Uterus (tissue), 4 donors: ENCODE data around the gene UGT2B10. TPM values are rescaled to one million over a fixed set of nuclear protein-coding genes. Genes with fewer than 3 reads are reported as not detected.
"Not testable (repeated sequence)": the region's sequence is repeated elsewhere in the genome, so short reads cannot be mapped to it uniquely, and the experiment has no call there.

Experiments
- DNase-seq, 2 donors: peaks; one replicate each; pipeline ENCODE4 v3.0.0-alpha.2; 2019 to 2020
- H3K27ac ChIP-seq, 2 donors: fragments of 200-600 bp; sonication (generic); 1 replicate in 1 of 2; 2 replicates in 1 of 2; pipeline ENCODE4 v1.5.1; 2016 to 2018
- H3K27me3 ChIP-seq, 2 donors: fragments of 200-600 bp; sonication (generic); one replicate each; pipeline ENCODE4 v1.5.1; 2018 to 2019; ENCODE audit warnings: control low read depth in 1 of 2
- H3K36me3 ChIP-seq, 2 donors: fragments of 200-600 bp; sonication (generic); one replicate each; pipeline ENCODE4 v1.5.1; 2019; ENCODE audit warnings: control low read depth in 1 of 2
- H3K4me1 ChIP-seq, 2 donors: fragments of 200-600 bp; sonication (generic); one replicate each; pipeline ENCODE4 v1.5.1; 2018 to 2019; ENCODE audit warnings: control low read depth in 1 of 2
- H3K4me3 ChIP-seq, 2 donors: fragments of 200-600 bp; sonication (generic); 1 replicate in 1 of 2; 2 replicates in 1 of 2; pipeline ENCODE4 v1.5.1; 2018 to 2019; ENCODE audit warnings: mild to moderate bottlenecking in 1 of 2
- H3K9me3 ChIP-seq, 2 donors: fragments of 200-600 bp; sonication (generic); one replicate each; pipeline ENCODE4 v1.5.1; 2019; ENCODE audit warnings: control low read depth in 1 of 2
- CTCF ChIP-seq, 4 experiments: fragments of 200-600 bp in 2 of 4; fragments of 450-650 bp in 2 of 4; sonication (generic) in 2 of 4; IDR thresholded peaks; one replicate each; pipeline ENCODE4 v1.5.1; 2016 to 2019; ENCODE audit warnings: antibody characterized with exemption in 4 of 4, mild to moderate bottlenecking in 2 of 4, moderate library complexity in 1 of 4
- POLR2A ChIP-seq, 2 donors: fragments of 450-650 bp; IDR thresholded peaks; one replicate each; pipeline ENCODE4 v1.6.1; 2016; ENCODE audit warnings: antibody characterized with exemption in 2 of 2, mild to moderate bottlenecking in 1 of 2, moderate library complexity in 1 of 2
- intact Hi-C: fragments of 100-400 bp; cut with DNase I; formaldehyde crosslinking; loops from one replicate; pipeline ENCODE4 v1.15.1; 2023; ENCODE audit warnings: low total_unique reads
- total RNA-seq, 4 donors: library from RNA; depleted of rRNA in 3 of 4; stranded (reverse); fragments of >200 nt in 3 of 4; gene quantifications; one replicate each; pipeline versions ENCODE4 v1.1.0 to v1.2.4, GENCODE V29; 2014 to 2023
- donor health status: DM: yes; HTN: yes; CAD: no.

UGT2B10 gene
- total RNA-seq: not detected

DNA sequence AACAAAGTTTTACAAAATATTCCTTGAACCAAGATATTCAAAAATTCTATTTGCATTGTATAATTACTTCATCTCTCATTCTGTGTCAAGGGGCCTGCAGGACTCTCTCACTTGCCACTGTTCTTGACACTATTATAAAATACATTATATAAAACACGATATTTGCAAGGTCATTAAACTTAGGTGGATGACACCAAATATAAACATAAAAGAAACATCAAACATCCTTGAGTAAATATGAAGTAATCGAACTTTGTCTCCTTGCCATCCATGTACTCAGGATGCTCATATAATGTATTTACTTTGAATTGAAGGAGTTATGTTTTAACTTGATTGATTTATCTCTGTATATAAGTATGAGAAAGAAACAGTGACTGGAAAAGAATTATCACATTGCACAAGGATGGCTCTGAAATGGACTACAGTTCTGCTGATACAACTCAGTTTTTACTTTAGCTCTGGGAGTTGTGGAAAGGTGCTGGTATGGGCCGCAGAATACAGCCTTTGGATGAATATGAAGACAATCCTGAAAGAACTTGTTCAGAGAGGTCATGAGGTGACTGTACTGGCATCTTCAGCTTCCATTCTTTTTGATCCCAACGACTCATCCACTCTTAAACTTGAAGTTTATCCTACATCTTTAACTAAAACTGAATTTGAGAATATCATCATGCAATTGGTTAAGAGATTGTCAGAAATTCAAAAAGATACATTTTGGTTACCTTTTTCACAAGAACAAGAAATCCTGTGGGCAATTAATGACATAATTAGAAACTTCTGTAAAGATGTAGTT, at the start of gene UGT2B10:
TSS of gene UGT2B10 (plus strand) at position 378 of the 793 bp plus-strand sequence. CDS start at position 404, 26 bp downstream.
- intact Hi-C loops, H3K36me3 ChIP-seq, H3K27me3 ChIP-seq: not testable (repeated sequence)

GRCh38 chr4:68771836-68772235, 44.0 kb upstream of the UGT2B10 start:
- H3K27ac ChIP-seq, DNase-seq, H3K4me1 ChIP-seq, H3K27me3 ChIP-seq, H3K9me3 ChIP-seq, H3K36me3 ChIP-seq, H3K4me3 ChIP-seq, intact Hi-C loops: not testable (repeated sequence)

More for the DNA sequence above, at the start of gene UGT2B10:
- not testable (repeated sequence) for H3K9me3 ChIP-seq, H3K4me3 ChIP-seq, H3K4me1 ChIP-seq, DNase-seq, H3K27ac ChIP-seq

GRCh38 chr4:68773699-68774098, 42.1 kb upstream of the UGT2B10 start:
- no peaks in the 10 kb centered on the region for H3K27me3 ChIP-seq
- intact Hi-C loops: no loop called here

GRCh38 chr4:68780232-68780631, 35.6 kb upstream of the UGT2B10 start:
- DNase-seq: no peak
- H3K4me1 ChIP-seq: no peaks in the 10 kb centered on the region
- H3K9me3 ChIP-seq: peaks cover 0 to 3% of the 10 kb centered on the region in 2 donors
- TF ChIP-seq CTCF (IDR thresholded peaks at IDR 0.05) (no peak), POLR2A (IDR thresholded peaks at IDR 0.05) (no peak)
- no peak overlapping the region for H3K4me3 ChIP-seq
- intact Hi-C loops: no loop called here
- H3K27me3 ChIP-seq: no peaks in the 10 kb centered on the region
- no peaks in the 10 kb centered on the region for H3K36me3 ChIP-seq
- H3K27ac ChIP-seq: no peak overlapping the region

More at GRCh38 chr4:68773699-68774098, 42.1 kb upstream of the UGT2B10 start:
- DNase-seq: no peak
- H3K4me1 ChIP-seq: no peaks in the 10 kb centered on the region
- H3K36me3 ChIP-seq: no peaks in the 10 kb centered on the region
- H3K9me3 ChIP-seq: no peaks in the 10 kb centered on the region
- TF ChIP-seq POLR2A (IDR thresholded peaks at IDR 0.05) (no peak), CTCF (IDR thresholded peaks at IDR 0.05) (no peak)
- H3K4me3 ChIP-seq: no peak overlapping the region
- no peak overlapping the region for H3K27ac ChIP-seq

GRCh38 chr4:68797048-68797447, 18.7 kb upstream of the UGT2B10 start:
- Histone ChIP-seq H3K27ac (no peak overlapping the region), H3K4me3 (no peak overlapping the region), H3K4me1 (no peaks in the 10 kb centered on the region), H3K36me3 (no peaks in the 10 kb centered on the region), H3K9me3 (no peaks in the 10 kb centered on the region), H3K27me3 (no peaks in the 10 kb centered on the region)
- intact Hi-C loops: no loop called here
- no peak for TF ChIP-seq CTCF (IDR thresholded peaks at IDR 0.05)
- TF ChIP-seq POLR2A (IDR thresholded peaks at IDR 0.05): no peak
- DNase-seq: no peak

- Histone ChIP-seq H3K36me3 (no peaks in the 10 kb centered on the region), H3K9me3 (no peaks in the 10 kb centered on the region), H3K27ac (no peak overlapping the region), H3K27me3 (no peaks in the 10 kb centered on the region), H3K4me3 (no peak overlapping the region), H3K4me1 (no peaks in the 10 kb centered on the region)
- intact Hi-C loops: no loop called here
- TF ChIP-seq CTCF (IDR thresholded peaks at IDR 0.05) (no peak), POLR2A (IDR thresholded peaks at IDR 0.05) (no peak)
- no peak for DNase-seq
Observed at GRCh38 chr4:68797618-68798017, 18.2 kb upstream of the UGT2B10 start.
